ENCODE measurements around the gene BCLAF3.

DNA sequence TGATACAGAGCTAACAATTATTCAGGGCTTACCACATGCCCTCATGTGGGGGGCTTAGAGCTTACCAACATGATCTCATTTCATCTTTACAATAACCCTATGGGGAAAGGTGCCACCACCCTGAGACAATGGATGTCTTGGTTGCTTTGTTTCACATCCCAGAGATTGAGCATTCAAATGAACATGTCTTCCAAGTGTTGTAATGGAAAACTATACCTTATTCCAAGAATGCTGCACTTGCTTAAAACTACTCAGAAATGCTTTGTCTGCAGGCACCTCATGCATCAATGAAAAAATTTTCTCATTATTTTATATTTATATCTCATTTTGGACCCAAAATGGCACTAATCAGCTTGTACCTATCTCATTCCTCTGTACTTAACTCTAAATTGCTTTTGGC is 34.6 kb downstream of the BCLAF3 start:
- TF ChIP-seq EP300 (IDR thresholded peaks at IDR 0.05; ENCODE audit: borderline replicate concordance) = no peak
- TF ChIP-seq, protein P1, sequence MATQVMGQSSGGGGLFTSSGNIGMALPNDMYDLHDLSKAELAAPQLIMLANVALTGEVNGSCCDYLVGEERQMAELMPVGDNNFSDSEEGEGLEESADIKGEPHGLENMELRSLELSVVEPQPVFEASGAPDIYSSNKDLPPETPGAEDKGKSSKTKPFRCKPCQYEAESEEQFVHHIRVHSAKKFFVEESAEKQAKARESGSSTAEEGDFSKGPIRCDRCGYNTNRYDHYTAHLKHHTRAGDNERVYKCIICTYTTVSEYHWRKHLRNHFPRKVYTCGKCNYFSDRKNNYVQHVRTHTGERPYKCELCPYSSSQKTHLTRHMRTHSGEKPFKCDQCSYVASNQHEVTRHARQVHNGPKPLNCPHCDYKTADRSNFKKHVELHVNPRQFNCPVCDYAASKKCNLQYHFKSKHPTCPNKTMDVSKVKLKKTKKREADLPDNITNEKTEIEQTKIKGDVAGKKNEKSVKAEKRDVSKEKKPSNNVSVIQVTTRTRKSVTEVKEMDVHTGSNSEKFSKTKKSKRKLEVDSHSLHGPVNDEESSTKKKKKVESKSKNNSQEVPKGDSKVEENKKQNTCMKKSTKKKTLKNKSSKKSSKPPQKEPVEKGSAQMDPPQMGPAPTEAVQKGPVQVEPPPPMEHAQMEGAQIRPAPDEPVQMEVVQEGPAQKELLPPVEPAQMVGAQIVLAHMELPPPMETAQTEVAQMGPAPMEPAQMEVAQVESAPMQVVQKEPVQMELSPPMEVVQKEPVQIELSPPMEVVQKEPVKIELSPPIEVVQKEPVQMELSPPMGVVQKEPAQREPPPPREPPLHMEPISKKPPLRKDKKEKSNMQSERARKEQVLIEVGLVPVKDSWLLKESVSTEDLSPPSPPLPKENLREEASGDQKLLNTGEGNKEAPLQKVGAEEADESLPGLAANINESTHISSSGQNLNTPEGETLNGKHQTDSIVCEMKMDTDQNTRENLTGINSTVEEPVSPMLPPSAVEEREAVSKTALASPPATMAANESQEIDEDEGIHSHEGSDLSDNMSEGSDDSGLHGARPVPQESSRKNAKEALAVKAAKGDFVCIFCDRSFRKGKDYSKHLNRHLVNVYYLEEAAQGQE (IDR thresholded peaks at IDR 0.05; ENCODE audit: low read depth) = no peak
- TF ChIP-seq RAD21 (IDR thresholded peaks at IDR 0.05; ENCODE audit: low read depth) = no peak
- TF ChIP-seq EGR1 (IDR thresholded peaks at IDR 0.05) = no peak
- no peak for TF ChIP-seq NFIC (IDR thresholded peaks at IDR 0.05)
- no peak for TF ChIP-seq TAF1 (IDR thresholded peaks at IDR 0.05; ENCODE audit: low read depth)
- no peak for TF ChIP-seq CEBPB (IDR thresholded peaks at IDR 0.05)
- TF ChIP-seq, protein P2, sequence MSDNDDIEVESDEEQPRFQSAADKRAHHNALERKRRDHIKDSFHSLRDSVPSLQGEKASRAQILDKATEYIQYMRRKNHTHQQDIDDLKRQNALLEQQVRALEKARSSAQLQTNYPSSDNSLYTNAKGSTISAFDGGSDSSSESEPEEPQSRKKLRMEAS (IDR thresholded peaks at IDR 0.05) = no peak
